Heart right ventricle (tissue), 16 donors: ENCODE data around the gene PCDH15. TPM values are rescaled to one million over a fixed set of nuclear protein-coding genes. Genes with fewer than 3 reads are reported as not detected.

Experiments used
- ATAC-seq, 8 donors: fragments of 200-7000 bp; cut with Tn5 transposase; one replicate each; pipeline ENCODE4 v1.9.1; 2020; ENCODE audit warnings: mild to moderate bottlenecking in 8 of 8, moderate library complexity in 8 of 8, moderate number of reproducible peaks in 1 of 8
- DNase-seq, 2 donors: peaks; one replicate each; pipeline ENCODE4 v3.0.0-alpha.2; 2020
- H3K27ac ChIP-seq, 10 donors: fragments of 200-600 bp; sonication (generic) in 2 of 10; one replicate each; pipeline versions ENCODE4 v1.5.0 to v1.8.0; 2020 to 2022; ENCODE audit warnings: mild to moderate bottlenecking in 3 of 10
- H3K27me3 ChIP-seq, 7 donors: fragments of 200-600 bp; one replicate each; pipeline ENCODE4 v1.8.0; 2021 to 2022; ENCODE audit warnings: mild to moderate bottlenecking in 2 of 7
- H3K36me3 ChIP-seq, 9 donors: fragments of 200-600 bp; sonication (generic) in 1 of 9; one replicate each; pipeline versions ENCODE4 v1.5.0 to v1.8.0; 2020 to 2022; ENCODE audit warnings: mild to moderate bottlenecking in 2 of 9
- H3K4me1 ChIP-seq, 9 donors: fragments of 200-600 bp; sonication (generic) in 1 of 9; one replicate each; pipeline versions ENCODE4 v1.5.0 to v1.8.0; 2020 to 2022; ENCODE audit warnings: mild to moderate bottlenecking in 4 of 9
- H3K4me3 ChIP-seq, 10 donors: fragments of 200-600 bp; sonication (generic) in 2 of 10; one replicate each; pipeline versions ENCODE4 v1.5.0 to v1.8.0; 2020 to 2022; ENCODE audit warnings: mild to moderate bottlenecking in 7 of 10, moderate library complexity in 2 of 10
- H3K9me3 ChIP-seq, 11 donors: fragments of 200-600 bp in 10 of 11; sonication (generic) in 2 of 11; one replicate each; pipeline versions ENCODE4 v1.5.0 to v1.8.0; 2013 to 2022; ENCODE audit warnings: mild to moderate bottlenecking in 2 of 11, control low read depth in 1 of 11, moderate library complexity in 1 of 11
- CTCF ChIP-seq, 9 donors: fragments of 200-600 bp; sonication (generic) in 2 of 9; IDR thresholded peaks; one replicate each; pipeline versions ENCODE4 v1.5.0 to v1.8.0; 2021 to 2022; ENCODE audit warnings: antibody characterized with exemption in 9 of 9, mild to moderate bottlenecking in 5 of 9, moderate library complexity in 1 of 9
- WGBS, 2 donors: extraction: QIAGEN DNeasy Blood & Tissue Kit; methylation state at CpG; one replicate each; pipeline ENCODE4 v1.1.7; 2013; ENCODE audit warnings: inconsistent platforms in 1 of 2; 5-methylcytosine and 5-hydroxymethylcytosine counted together
- intact Hi-C, 10 donors: fragments of 100-400 bp; cut with DNase I; formaldehyde crosslinking; loops; one replicate each; pipeline versions ENCODE4 v1.11.1 to v1.14.2; 2022
- polyA plus RNA-seq, 2 donors: library from polyadenylated mRNA; stranded (reverse); fragments of 200-250 nt; gene quantifications; one replicate each; pipeline ENCODE4 v1.2.3, GENCODE V29; 2013
- total RNA-seq, 10 donors: library from RNA; stranded (reverse); fragmentation: NEBNext Ultra II Directional in 3 of 10; extraction: Animal tissue kit (Norgen Biotek cat#: 25700) in 3 of 10; gene quantifications; one replicate each; pipeline versions ENCODE4 v1.2.1 to v1.2.4, GENCODE V29; 2021 to 2023
- donor health status: Arrhythmogenic right ventricular cardiomyopathy.
- donor health status: ischemic (EF 13 %, LVEDD 7.1; RV severe dilation, severe dysfunction).
- donor health status: healthy with polysubstance abuse.
- donor health status: DM: no; HTN: yes; CAD: no.
- donor health status: DM: no; HTN: no; CAD: no.
- donor health status: ischemic (EF 25% LVEDD 6.9; RV normal size, moderate dysfunction).
- donor health status: ischemic (EF 25% LVEDD 5.7; RV mildly dilated, moderate dysfunction).
- donor health status: healthy.
- donor health status: DM: yes; HTN: yes; CAD: no.
- donor health status: Ischemic cardiomyopathy.
- donor health status: ischemic (EF 35%, LVEDD 5.7; RV mildly dilated, moderate dysfunction).
- donor health status: nonischemic (EF 11% LVEDD 7.7; RV severe dilation, severe dysfunction).
- donor health status: DM: yes; HTN: yes; CAD: no.
- donor health status: PGD.
- donor health status: ischemic (EF 29% LVEDD 5.4; RV normal size, mild dysfunction).
- donor health status: nonischemic (EF 23%, LVEDD 6.1; RV moderate dilation, normal function).

PCDH15 gene
- total and polyA plus RNA-seq, 12 donors: 0.05 to 1.00 (median 0.34) TPM

- H3K4me3 ChIP-seq: no peak overlapping the region
- intact Hi-C loops: no loop called here
- DNase-seq: no peak
- H3K27ac ChIP-seq: no peak overlapping the region
- H3K36me3 ChIP-seq: no peaks in the 10 kb centered on the region
- ATAC-seq: no peak
- TF ChIP-seq CTCF (IDR thresholded peaks at IDR 0.05): no peak
- H3K9me3 ChIP-seq: no peaks in the 10 kb centered on the region
- no peaks in the 10 kb centered on the region for H3K4me1 ChIP-seq
- H3K27me3 ChIP-seq: no peaks in the 10 kb centered on the region
- 78 to 82% methylated on average over 5 of the region's 5 CpGs for WGBS, 2 donors
Measured at GRCh38 chr10:54607983-54608382, 193.0 kb downstream of the PCDH15 start.

- Histone ChIP-seq H3K9me3 (peaks cover 0 to 20% (median 0%) of the 10 kb centered on the region in 11 donors), H3K36me3 (no peaks in the 10 kb centered on the region), H3K27me3 (no peaks in the 10 kb centered on the region), H3K4me3 (no peak overlapping the region), H3K27ac (no peak overlapping the region), H3K4me1 (no peaks in the 10 kb centered on the region)
- 79 to 81% methylated on average over 3 of the region's 3 CpGs for WGBS, 2 donors
- DNase-seq: no peak
- TF ChIP-seq CTCF (IDR thresholded peaks at IDR 0.05): no peak
- ATAC-seq: no peak
- intact Hi-C loops: no loop called here
Measured at GRCh38 chr10:54594289-54594688, 206.7 kb downstream of the PCDH15 start.

- Histone ChIP-seq H3K4me1 (no peaks in the 10 kb centered on the region), H3K27me3 (no peaks in the 10 kb centered on the region), H3K36me3 (no peaks in the 10 kb centered on the region), H3K27ac (no peak overlapping the region), H3K4me3 (no peak overlapping the region), H3K9me3 (no peaks in the 10 kb centered on the region)
- 35 to 38% methylated on average over 2 of the region's 2 CpGs for WGBS, 2 donors
- DNase-seq (no peak), ATAC-seq (no peak)
- no peak for TF ChIP-seq CTCF (IDR thresholded peaks at IDR 0.05)
- intact Hi-C loops: no loop called here
Measured at GRCh38 chr10:54587971-54588370, 213.1 kb downstream of the PCDH15 start.

- intact Hi-C loops: no loop called here
- no peak for DNase-seq
- ATAC-seq: no peak
- Histone ChIP-seq H3K27me3 (no peaks in the 10 kb centered on the region), H3K36me3 (no peaks in the 10 kb centered on the region), H3K4me1 (no peaks in the 10 kb centered on the region), H3K9me3 (no peaks in the 10 kb centered on the region), H3K27ac (no peak overlapping the region), H3K4me3 (no peak overlapping the region)
- 39 to 51% methylated on average over 2 of the region's 2 CpGs for WGBS, 2 donors
- no peak for TF ChIP-seq CTCF (IDR thresholded peaks at IDR 0.05)
Measured at GRCh38 chr10:54585572-54585971, 215.5 kb downstream of the PCDH15 start.
